LHCN-M2 (cell line): ENCODE data around the gene FRAT2. TPM values are rescaled to one million over a fixed set of nuclear protein-coding genes. Genes with fewer than 3 reads are reported as not detected.
"Not testable (repeated sequence)": the region's sequence is repeated elsewhere in the genome, so short reads cannot be mapped to it uniquely, and the experiment has no call there.

Experiments used
- DNase-seq: peaks from one replicate; pipeline ENCODE4 v3.0.0-alpha.2; 2012; ENCODE audit warnings: low read depth
- total RNA-seq: library from RNA; depleted of rRNA; stranded (reverse); fragments of >200 nt; gene quantifications from 2 replicates; pipeline ENCODE4 v1.2.3, GENCODE V29; 2014; rRNA removed

Gene FRAT2
- total RNA-seq, 1 experiment from 2014 or later = 4.8 TPM

DNA sequence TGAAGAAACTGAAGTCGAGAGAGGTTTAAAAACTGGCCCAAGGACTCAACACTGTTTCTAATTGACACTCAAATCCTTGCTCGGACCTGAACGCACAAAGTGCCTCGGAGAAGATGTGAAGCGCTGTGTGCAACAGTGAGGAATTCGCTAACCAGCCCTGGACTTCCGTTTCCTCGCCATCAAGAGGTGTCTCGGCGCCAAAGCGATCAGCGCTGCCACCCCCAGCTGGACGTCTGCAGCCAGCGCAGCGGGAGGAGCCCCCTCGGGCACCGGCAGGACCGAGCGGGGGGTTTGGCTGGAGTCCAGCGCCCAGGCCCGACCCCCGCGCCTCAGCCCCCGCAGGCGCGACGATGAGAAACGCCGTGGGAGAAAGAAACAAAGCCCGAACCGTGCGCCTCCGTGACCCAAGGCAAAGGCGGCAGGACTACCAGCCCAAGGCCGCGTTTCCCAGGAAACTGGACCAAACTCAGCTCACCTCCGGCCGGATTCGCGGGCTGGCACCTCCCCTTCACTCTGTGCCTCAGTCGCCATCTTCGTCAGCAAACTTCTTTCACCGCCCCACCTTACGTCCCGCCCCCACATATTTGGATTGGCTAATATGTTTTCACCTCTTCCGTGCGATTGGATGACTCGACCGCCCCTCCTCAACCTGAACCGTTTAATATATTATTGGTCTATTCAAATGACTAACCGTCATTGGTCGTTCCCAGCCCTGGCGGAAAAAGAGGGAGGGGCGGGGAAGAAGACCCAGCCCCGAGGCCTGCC lies 42.2 kb downstream of the FRAT2 start, which contains the start of gene ARHGAP19:
TSS of gene ARHGAP19 (minus strand) at position 541 of the 765 bp plus-strand sequence. CDS start at position 531, 10 bp downstream.
- peak; percentile 99 for DNase-seq

DNA sequence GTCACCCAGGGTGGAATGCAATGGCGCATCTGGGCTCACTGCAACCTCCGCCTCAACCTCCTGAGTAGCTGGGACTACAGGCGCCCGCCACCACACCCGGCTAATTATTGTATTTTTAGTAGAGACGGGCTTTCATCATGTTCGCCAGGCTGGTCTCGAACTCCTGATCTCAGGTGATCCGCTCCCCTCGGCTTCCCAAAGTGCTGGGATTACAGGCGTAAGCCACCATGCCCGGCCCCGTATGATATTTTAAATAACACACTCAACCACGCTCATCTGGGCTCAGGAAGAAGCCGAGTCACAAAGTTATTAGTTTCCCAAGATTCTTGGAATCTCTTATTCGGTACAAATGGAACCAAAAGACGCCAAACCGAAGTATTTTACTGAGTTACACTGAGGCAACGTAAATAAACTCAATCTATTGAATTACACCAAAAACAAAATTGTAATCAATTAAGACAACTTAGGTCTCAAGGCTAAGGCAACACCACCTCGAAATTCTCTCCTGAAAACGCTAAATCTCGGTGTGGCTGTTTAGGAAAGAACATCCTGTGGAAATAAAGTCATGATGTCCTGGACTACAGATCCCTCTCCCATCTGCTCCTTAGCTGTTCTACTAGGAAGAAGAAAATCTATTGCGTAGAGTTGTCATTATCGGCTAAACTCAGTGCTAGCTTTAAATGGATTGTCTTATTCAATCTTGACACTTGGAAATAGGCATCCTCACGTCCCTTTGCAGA lies 43.0 kb downstream of the FRAT2 start:
- DNase-seq = no peak

DNA sequence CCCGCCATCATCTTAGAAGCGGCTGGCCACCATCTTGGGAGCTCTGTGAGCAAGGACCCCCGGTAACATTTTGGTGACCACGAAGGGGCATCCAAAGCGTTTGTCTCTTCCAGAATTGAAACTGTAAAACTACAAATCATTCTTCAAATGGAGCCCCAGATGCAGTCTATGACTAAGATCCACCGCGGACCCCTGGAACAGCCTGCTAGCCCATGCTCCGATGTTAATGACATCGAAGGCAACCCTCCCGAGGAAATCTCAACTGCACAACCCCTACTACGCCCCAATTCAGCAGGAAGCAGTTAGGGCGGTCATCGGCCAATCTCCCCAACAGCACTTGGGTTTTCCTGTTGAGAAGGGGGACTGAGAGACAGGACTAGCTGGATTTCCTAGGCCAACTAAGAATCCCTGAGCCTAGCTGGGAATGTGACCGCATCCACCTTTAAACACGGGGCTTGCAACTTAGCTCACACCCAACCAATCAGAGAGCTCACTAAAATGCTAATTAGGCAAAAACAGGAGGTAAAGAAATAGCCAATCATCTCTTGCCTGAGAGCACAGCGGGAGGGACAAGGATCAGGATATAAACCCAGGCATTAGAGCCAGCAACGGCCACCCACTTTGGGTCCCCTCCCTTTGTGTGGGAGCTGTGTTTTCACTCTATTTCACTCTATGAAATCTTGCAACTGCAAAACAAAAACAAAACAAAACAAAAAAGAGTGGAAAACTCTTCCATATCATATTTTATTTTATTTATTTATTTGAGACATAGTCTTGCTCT lies 43.8 kb downstream of the FRAT2 start:
- DNase-seq = not testable (repeated sequence)

DNA sequence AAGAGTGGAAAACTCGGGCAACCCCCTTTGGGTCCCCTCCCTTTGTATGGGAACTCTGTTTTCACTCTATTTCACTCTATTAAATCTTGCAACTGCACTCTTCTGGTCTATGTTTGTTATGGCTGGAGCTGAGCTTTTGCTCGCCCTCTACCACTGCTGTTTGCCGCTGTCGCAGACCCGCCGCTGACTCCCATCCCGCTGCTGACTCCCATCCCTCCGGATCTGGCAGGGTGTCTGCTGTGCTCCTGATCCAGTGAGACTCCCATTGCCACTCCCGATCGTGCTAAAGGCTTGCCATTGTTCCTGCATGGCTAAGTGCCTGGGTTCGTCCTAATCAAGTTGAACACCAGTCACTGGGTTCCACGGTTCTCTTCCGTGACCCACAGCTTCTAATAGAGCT lies 44.5 kb downstream of the FRAT2 start:
- DNase-seq = not testable (repeated sequence)

Other genes starting within 250 kb of the FRAT2 start
- under 0.01 TPM in 1 of 2 replicates, not detected in the other for gene SLIT1, start 148.8 kb downstream of the FRAT2 start, total RNA-seq
- 10.3 and 13.5 TPM in 2 replicates for gene ARHGAP19, start 42.1 kb downstream of the FRAT2 start, total RNA-seq
- 1.5 and 1.7 TPM in 2 replicates for gene FRAT1, start 15.5 kb downstream of the FRAT2 start, total RNA-seq
- 24.7 and 32.8 TPM in 2 replicates for gene RRP12, start 66.6 kb upstream of the FRAT2 start, total RNA-seq
- gene PGAM1, start 91.5 kb upstream of the FRAT2 start, total RNA-seq = 1,289 and 1,520 TPM in 2 replicates
- gene EXOSC1, start 111.3 kb upstream of the FRAT2 start, total RNA-seq = 34.4 and 38.3 TPM in 2 replicates
- gene ZDHHC16, start 111.4 kb upstream of the FRAT2 start, total RNA-seq = 77.3 and 86.1 TPM in 2 replicates
- 95.3 and 112 TPM in 2 replicates for gene MMS19, start 163.7 kb upstream of the FRAT2 start, total RNA-seq
- 36.5 and 39.3 TPM in 2 replicates for gene UBTD1, start 164.2 kb upstream of the FRAT2 start, total RNA-seq
- gene ANKRD2, start 238.1 kb upstream of the FRAT2 start, total RNA-seq = 0.11 TPM in 1 of 2 replicates, not detected in the other
- 0.51 and 1.0 TPM in 2 replicates for gene HOGA1, start 249.7 kb upstream of the FRAT2 start, total RNA-seq